Right hindlimb (tissue), 1 donor: Measurements from ENCODE around the gene CHTOP.

ENCODE experiments used
- DNase-seq: peaks from one replicate; pipeline ENCODE4 v3.0.0-alpha.2; 2018

CHTOP gene

GRCh38 chr1:153693466-153693865 lies 59.6 kb downstream of the CHTOP start:
- no peak for DNase-seq
